ENCODE measurements around the gene ATG9A.
A peak's percentile ranks its signal among the peaks of the same experiment; 100 is the strongest.

Gene ATG9A

GRCh38 chr2:219252900-219253752, 23.7 kb upstream of the ATG9A start, which contains the start of gene TUBA4B:
TSS of gene TUBA4B (plus strand) at chr2:219253243. CDS start at chr2:219253408, 165 bp downstream.
- peak; percentile 27 for DNase-seq (ENCODE audit: low read depth)

DNA sequence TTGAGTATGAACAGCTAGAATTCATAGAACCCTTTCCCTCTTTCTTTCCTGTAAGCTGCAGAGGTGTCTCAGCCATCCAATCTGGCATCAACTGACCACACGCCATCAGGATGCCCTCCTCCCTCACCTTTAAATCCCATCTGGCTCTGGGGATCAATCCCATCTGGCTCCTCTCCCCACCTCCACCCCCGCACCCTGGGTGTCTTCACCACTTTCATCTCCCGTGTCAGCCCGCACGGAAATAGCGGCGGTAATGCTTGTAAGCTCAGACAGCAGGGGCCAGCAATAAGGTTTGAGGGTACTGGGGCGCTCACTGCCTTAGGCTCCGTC, 23.1 kb upstream of the ATG9A start:
- DNase-seq (ENCODE audit: low read depth): peak; percentile 24

- DNase-seq (ENCODE audit: low read depth): no peak
These were observed 22.6 kb upstream of the ATG9A start for GRCh38 chr2:219252084-219252483.

DNA sequence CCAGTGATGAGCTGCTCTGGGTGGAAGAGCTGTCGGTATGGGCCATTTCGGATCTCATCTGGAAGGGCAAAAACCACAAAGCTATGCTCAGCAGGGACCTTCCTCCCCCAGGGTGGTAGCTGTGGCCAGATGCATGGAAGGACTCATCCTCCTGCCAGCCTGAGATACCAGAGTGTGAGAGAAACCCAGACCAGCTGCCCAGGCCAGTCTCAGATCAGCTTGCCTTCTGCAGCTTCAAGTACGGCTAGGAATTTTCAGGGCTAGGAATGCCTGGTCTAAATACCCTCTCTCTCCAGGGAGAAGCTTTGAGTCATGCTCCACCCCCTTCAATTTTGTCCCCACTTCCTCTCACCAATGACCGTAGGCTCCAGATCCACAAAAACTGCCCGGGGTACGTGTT, 22.2 kb upstream of the ATG9A start:
- no peak for DNase-seq (ENCODE audit: low read depth)

DNA sequence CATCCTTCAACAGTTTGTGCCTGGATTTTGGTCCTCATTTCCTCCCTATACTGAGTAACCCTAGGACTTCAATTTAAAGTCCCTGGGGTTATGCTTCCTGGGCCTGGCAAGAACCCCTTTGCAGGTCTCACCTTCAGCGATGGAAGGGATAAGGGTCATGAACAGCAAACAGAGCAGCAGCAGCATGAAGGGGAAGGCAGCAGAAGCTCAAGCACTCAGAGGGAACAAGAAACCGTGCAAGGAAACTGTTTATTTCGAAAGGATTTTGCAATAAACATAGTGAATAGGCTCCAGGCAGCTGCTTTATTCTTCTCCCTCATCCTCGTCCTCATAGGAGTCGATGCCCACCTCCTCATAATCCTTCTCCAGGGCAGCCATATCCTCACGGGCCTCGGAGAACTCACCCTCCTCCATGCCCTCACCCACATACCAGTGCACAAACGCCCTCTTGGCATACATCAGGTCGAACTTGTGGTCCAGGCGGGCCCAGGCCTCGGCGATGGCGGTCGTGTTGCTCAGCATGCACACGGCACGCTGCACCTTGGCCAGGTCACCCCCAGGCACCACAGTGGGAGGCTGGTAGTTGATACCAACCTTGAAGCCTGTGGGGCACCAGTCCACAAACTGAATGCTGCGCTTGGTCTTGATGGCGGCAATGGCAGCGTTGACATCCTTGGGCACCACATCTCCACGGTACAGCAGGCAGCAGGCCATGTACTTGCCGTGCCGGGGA, 20.8 kb upstream of the ATG9A start:
- no peak for DNase-seq (ENCODE audit: low read depth)

DNA sequence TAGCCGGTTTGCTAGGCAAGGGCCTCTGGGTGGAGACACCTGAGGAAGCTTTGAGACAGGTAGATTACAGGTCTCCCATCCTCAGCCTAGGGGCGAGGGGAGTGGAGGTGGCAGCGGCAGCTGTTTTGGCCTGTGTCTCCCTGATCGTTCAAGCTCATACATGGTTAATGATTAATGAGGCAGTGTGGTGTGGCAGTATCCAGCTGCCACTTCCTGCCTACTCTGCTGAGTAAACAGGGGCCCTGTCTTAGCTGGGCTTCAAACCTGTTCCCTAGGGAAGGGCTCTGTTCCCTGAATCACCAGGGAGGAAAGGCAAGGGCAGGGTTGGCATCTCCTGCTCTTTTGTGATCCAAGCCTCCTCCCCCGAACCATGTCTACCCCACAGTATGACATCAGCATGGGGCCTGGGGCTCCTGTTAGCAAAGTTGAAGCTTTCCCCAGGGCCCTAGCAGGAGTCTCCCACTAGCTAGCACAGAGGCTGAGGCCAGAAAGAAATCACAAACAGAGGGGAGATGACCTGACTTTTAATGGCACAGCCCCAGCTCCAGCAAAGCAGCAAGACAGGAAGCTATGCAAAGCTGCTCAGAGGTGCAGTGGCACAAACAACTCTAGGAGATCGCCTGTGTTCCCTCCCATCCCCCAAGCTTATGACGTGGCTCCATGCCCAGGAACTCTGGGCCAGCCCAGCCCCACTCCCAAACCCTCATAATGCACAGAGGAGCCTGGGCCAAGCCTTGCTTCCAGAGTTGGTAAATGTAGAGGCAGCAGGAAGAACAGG, 20.0 kb upstream of the ATG9A start:
- no peak for DNase-seq (ENCODE audit: low read depth)

- DNase-seq (ENCODE audit: low read depth): no peak
These were observed 19.4 kb upstream of the ATG9A start for GRCh38 chr2:219248845-219249202.

GRCh38 chr2:219247678-219248642, 18.5 kb upstream of the ATG9A start:
- peak; percentile 43 for DNase-seq (ENCODE audit: low read depth)

GRCh38 chr2:219246559-219246958, 17.1 kb upstream of the ATG9A start:
- no peak for DNase-seq (ENCODE audit: low read depth)

DNA sequence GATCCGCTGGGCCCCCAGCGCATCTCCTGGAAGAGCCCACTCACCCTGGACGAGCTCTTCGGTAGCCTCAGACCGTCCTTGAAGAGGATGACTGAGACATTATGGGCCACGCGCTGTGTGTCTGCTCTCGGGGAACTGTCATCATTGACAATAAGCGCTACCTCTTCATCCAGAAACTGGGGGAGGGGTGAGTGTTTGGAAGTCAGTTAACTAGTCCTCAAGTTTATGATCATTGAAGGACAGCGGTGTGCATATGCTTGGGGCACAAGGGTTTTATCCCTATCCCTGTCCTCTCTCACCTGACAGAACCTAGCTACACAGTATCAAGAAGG, 16.4 kb upstream of the ATG9A start:
- no peak for DNase-seq (ENCODE audit: low read depth)

DNA sequence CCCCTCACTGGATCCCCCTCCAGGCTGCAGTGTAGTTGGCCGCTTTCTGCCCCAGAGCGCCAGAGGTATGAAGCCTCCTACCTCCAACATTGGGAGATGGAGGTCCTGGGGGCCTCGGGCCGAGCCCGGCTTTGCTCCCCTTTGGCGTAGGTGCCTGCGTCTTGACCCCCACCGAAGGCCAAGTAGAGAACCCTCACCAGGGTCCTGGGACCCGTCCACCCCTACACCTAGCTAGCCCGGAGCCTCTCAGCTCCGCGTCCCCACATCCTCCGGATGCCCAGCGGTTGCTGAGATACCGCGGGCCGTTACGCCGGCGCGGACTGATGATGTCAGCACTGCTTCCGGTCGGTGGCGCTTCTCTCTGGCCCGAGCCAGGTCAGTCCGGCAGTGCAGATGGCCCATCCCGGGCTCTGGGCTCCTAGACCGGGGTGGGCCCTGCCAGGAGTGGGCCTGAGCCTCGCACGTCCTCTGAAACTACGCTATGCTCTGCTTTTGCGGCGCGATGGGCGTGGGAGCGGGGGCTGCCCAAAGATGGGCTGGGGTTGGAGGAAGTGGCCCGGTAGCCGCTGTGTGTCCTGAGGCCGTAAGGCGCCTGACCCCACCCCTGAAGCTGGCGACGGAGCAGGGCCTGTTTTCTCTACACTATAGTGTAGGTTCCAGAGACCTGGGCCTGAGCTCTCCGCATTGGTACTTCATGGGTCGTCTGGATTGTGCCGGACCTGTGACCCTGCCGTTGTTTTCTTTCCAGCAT, 15.9 kb upstream of the ATG9A start, which contains the start of the genes GLB1L and STK16:
Gene GLB1L (minus strand): TSS at position 297 of the 751 bp plus-strand sequence. CDS start 1,871 bp downstream, outside the sequence.
Gene STK16 (plus strand): TSS at position 332 of the 751 bp plus-strand sequence. CDS start 521 bp downstream, outside the sequence.
- DNase-seq (ENCODE audit: low read depth): peak; percentile 83

- no peak for DNase-seq (ENCODE audit: low read depth)
These were observed 15.3 kb upstream of the ATG9A start for GRCh38 chr2:219244789-219245147.

DNA sequence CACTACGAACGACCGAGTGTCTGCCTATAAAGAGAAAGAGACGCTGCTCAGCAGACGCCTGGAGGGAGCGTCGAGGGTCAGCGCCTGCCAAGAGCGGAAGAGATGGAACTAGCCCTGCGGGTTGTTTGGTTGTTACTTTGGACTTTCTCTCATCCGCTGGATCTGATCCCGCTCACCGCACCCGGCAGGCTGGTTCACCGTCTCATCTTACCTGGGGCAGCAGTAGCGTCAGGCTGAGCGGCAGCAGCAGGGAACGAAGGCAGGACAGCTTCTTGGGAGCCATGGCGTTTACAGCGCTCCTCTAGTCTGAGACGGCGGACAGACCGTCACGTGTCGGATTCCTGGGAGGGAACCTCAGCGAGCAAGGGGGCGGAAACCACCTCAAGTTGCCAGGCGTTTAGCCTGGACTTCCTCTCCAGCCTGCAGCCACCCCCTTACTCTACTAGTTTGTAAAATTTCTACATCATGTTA, 13.9 kb upstream of the ATG9A start:
- DNase-seq (ENCODE audit: low read depth): no peak

GRCh38 chr2:219234331-219234730, 4.9 kb upstream of the ATG9A start:
- DNase-seq (ENCODE audit: low read depth): no peak

DNA sequence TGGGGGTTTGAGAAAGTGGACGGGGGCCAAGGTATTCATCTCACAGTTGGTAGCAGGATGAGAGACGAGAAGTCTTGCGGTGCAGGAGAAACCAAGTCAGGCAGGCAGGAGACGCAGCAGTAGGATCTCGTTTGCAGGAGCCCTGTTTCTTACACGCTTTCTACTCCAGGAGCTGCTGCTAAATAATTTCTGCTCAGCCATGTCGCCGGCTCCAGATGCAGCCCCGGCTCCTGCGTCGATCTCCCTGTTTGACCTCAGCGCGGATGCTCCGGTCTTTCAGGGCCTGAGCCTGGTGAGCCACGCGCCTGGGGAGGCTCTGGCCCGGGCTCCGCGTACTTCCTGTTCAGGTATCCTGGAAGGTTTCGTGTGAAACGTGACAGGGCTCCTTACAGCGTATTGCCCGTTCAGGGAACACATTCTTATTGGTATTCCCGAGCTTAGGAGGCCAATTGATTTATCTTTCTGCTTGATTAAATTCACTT, 664 bp upstream of the ATG9A start:
- DNase-seq (ENCODE audit: low read depth): peak; percentile 24

GRCh38 chr2:219228911-219229304, 528 bp downstream of the ATG9A start:
- no peak for DNase-seq (ENCODE audit: low read depth)

- no peak for DNase-seq (ENCODE audit: low read depth)
These were observed 1.2 kb downstream of the ATG9A start for GRCh38 chr2:219228041-219228910.

GRCh38 chr2:219225350-219225749, 4.1 kb downstream of the ATG9A start:
- DNase-seq (ENCODE audit: low read depth): no peak

GRCh38 chr2:219223831-219224610, 5.4 kb downstream of the ATG9A start:
- DNase-seq (ENCODE audit: low read depth): no peak

Data from activated T-helper 9 cell treated with anti-CD3 and anti-CD28 coated beads, Interleukin-2, amount 50 U/mL, for 16 hours (primary cell).